A673 (cell line): Measurements from ENCODE around the gene SNX13. TPM values are rescaled to one million over a fixed set of nuclear protein-coding genes. Genes with fewer than 3 reads are reported as not detected.

Experiments
- BruUV-seq: library from RNA; stranded (reverse); fragments of 400-500 nt; replicated peaks from 2 replicates; lab custom pipeline; 2021; lab: Mats Ljungman, UMichigan
- CTCF ChIA-PET: fragments of 300-600 bp; sonication (Branson Sonifier 250); formaldehyde crosslinking; loops from one replicate; lab custom pipeline; 2022; ENCODE audit warnings: antibody characterized with exemption; lab: Charles Lee
- POLR2A ChIA-PET: fragments of 300-600 bp; sonication (Branson Sonifier 250); formaldehyde crosslinking; loops from one replicate; lab custom pipeline; 2022; ENCODE audit warnings: antibody characterized with exemption; ENCODE audit not compliant: low non-redundant PET; lab: Charles Lee
- DNase-seq: peaks from one replicate; pipeline ENCODE4 v3.0.0-alpha.2; 2015; ENCODE audit warnings: low spot score
- H3K27ac ChIP-seq: fragments of 200-600 bp; sonication (generic); 2 replicates; pipeline ENCODE4 v1.5.1; 2016; ENCODE audit warnings: mixed run types, low read depth, mild to moderate bottlenecking, mixed read lengths, antibody characterized with exemption, low read length; ENCODE audit not compliant: poor library complexity, severe bottlenecking
- H3K27me3 ChIP-seq: fragments of 200-600 bp; sonication (generic); replicated peaks from 2 replicates; pipeline ENCODE4 v1.6.1; 2017; ENCODE audit warnings: mixed run types, low read depth, mild to moderate bottlenecking, mixed read lengths, antibody characterized with exemption, low read length; ENCODE audit not compliant: insufficient read depth, poor library complexity
- H3K36me3 ChIP-seq: fragments of 200-600 bp; sonication (generic); 2 replicates; pipeline ENCODE4 v1.6.1; 2016; ENCODE audit warnings: mixed run types, mild to moderate bottlenecking, mixed read lengths, antibody characterized with exemption, low read length; ENCODE audit not compliant: insufficient read depth, poor library complexity, severe bottlenecking
- H3K4me1 ChIP-seq: fragments of 200-600 bp; sonication (generic); 2 replicates; pipeline ENCODE4 v1.6.1; 2017; ENCODE audit warnings: mixed run types, mild to moderate bottlenecking, mixed read lengths, antibody characterized with exemption, low read length; ENCODE audit not compliant: insufficient read depth, poor library complexity, severe bottlenecking
- H3K4me3 ChIP-seq: fragments of 200-600 bp; sonication (generic); 2 replicates; pipeline ENCODE4 v1.5.1; 2016; ENCODE audit warnings: low read depth, mixed run types, mild to moderate bottlenecking, mixed read lengths, low read length; ENCODE audit not compliant: poor library complexity, severe bottlenecking
- H3K9me3 ChIP-seq: fragments of 200-600 bp; sonication (generic); 2 replicates; pipeline ENCODE4 v1.6.1; 2016; ENCODE audit warnings: mixed run types, low read depth, mild to moderate bottlenecking, mixed read lengths, antibody characterized with exemption, low read length; ENCODE audit not compliant: poor library complexity, severe bottlenecking
- CTCF ChIP-seq: fragments of 300-800, 200-600 bp; sonication (generic); conservative IDR thresholded peaks from 2 replicates; pipeline ENCODE4 v1.5.1; 2017; ENCODE audit warnings: low read depth, mild to moderate bottlenecking, antibody characterized with exemption, low read length, moderate library complexity, mixed read lengths
- EZH2 ChIP-seq: fragments of 200-600 bp; sonication (generic); IDR thresholded peaks from 2 replicates; pipeline ENCODE4 v1.6.1; 2017; ENCODE audit warnings: borderline replicate concordance, low read depth, mild to moderate bottlenecking, mixed read lengths, antibody characterized with exemption, low read length; ENCODE audit not compliant: poor library complexity, severe bottlenecking
- intact Hi-C: fragments of 100-400 bp; cut with micrococcal nuclease; formaldehyde crosslinking; loops from one replicate; pipeline ENCODE4 v1.10.0; 2022; ENCODE audit not compliant: unreplicated experiment
- total RNA-seq: library from RNA; stranded (reverse); gene quantifications from 2 replicates; pipeline ENCODE4 v1.2.3, GENCODE V29; 2021

Gene SNX13
- total RNA-seq, 1 experiment from 2014 or later = 31.2 TPM

DNA sequence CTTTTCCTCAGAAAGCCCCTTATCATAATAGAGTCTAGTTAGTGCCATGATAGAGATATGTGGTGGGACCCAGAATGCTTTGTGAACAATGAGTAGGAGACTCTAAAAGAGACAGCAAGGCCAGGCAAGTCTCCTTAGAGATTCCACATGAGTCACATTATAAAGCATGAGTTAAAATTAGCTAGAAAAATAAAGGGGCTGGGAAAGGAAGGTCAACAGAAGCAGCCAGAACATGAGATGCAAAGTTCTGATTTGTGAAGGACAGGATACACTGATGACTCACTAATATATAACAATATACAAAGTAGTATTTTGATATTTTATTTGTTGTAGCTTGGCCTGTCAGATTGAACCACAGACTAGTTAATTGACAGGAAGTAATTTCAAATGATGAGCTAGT is 25.3 kb upstream of the SNX13 start:
- BruUV-seq = no TSS peak
- intact Hi-C loops = loop anchor here (5.0 kb wide), 1 partner anchor 198 kb away; no protein-coding TSS in a partner anchor
- H3K4me1 ChIP-seq = no peaks in the 10 kb centered on the region
- ChIA-PET POLR2A (no interaction called here), CTCF (no interaction called here)
- no peak for DNase-seq
- no peak overlapping the region for H3K27ac ChIP-seq
- H3K27me3 ChIP-seq = no peaks in the 10 kb centered on the region
- H3K4me3 ChIP-seq = no peak overlapping the region
- no peaks in the 10 kb centered on the region for H3K36me3 ChIP-seq
- TF ChIP-seq CTCF (no peak), EZH2 (no peak)
- no peaks in the 10 kb centered on the region for H3K9me3 ChIP-seq

- Histone ChIP-seq H3K9me3 (no peaks in the 10 kb centered on the region), H3K36me3 (no peaks in the 10 kb centered on the region), H3K4me1 (no peaks in the 10 kb centered on the region), H3K27ac (no peak overlapping the region), H3K27me3 (no peaks in the 10 kb centered on the region), H3K4me3 (no peak overlapping the region)
- intact Hi-C loops = no loop called here
- no peak for TF ChIP-seq CTCF
- TF ChIP-seq EZH2 = no peak
- CTCF ChIA-PET = no interaction called here
- BruUV-seq = no TSS peak
- DNase-seq = no peak
- POLR2A ChIA-PET = no interaction called here
Measured at GRCh38 chr7:17963281-17963680, 23.0 kb upstream of the SNX13 start.

GRCh38 chr7:17962652-17963051 is 22.4 kb upstream of the SNX13 start:
- no TSS peak for BruUV-seq
- Histone ChIP-seq H3K4me1 (no peaks in the 10 kb centered on the region), H3K9me3 (no peaks in the 10 kb centered on the region), H3K27ac (no peak overlapping the region), H3K36me3 (no peaks in the 10 kb centered on the region), H3K4me3 (no peak overlapping the region), H3K27me3 (no peaks in the 10 kb centered on the region)
- TF ChIP-seq EZH2 (no peak), CTCF (no peak)
- DNase-seq = no peak
- ChIA-PET POLR2A (no interaction called here), CTCF (no interaction called here)
- intact Hi-C loops = no loop called here
